Pons (tissue), 1 donor: ENCODE measurements around the gene SUN1.
"Not testable (repeated sequence)": the region's sequence is repeated elsewhere in the genome, so short reads cannot be mapped to it uniquely, and the experiment has no call there.

ENCODE experiments used
- DNase-seq: peaks from one replicate; pipeline ENCODE4 v3.0.0-alpha.2; 2016; ENCODE audit warnings: low spot score

The SUN1 gene

DNA sequence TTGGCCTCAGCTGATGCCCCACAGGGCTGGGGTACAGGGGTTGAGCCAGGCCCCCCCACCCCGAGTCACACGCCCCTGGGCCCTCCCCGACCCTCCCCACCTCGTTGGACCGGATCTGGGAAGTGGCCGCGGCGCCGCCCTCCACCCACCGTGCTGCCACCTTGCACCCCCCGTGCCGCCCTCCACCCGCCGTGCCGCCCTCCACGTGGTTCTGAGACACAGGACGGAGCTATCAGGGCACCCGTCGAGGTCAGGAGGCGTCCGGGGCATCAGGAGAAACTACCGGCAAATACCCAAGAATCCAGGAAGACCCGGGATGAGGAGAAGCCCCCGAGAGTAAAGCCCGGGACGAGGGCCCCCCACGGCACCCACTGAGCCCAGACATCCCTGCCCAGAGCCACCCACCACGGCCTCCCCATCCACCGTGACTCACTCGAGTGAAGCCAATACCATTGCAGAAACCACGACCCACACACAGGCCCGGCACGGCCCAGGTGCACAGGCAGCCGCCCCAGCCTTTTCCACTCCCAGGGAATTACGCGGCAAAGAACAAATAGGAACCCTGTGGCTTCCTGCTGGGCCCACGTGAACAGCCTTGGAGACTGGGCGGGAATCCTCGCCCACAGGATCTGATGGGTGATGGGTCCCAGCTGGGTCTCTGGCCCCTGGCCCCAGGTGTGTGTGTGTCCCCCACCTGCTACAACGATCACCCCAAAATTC is 88.2 kb downstream of the SUN1 start:
- no peak for DNase-seq

DNA sequence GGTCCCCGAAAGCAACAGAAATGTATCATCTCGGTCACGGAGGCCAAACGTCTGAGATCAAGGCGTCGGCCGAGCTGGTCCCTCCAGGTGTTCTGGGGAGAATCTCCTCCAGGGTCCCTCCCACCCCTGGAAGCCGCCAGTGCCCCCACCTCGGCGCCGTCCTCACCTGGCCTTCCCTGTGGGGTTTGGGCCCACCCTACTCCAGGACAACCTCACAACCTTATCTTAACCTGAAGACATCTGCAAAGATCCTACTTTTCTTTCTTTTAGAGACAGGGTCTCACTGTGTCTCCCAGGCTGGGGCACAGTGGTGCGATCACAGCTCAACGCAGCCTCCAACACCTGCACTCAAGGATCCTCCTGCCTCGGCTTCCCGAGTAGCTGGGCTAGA is 88.8 kb downstream of the SUN1 start:
- DNase-seq: no peak

DNA sequence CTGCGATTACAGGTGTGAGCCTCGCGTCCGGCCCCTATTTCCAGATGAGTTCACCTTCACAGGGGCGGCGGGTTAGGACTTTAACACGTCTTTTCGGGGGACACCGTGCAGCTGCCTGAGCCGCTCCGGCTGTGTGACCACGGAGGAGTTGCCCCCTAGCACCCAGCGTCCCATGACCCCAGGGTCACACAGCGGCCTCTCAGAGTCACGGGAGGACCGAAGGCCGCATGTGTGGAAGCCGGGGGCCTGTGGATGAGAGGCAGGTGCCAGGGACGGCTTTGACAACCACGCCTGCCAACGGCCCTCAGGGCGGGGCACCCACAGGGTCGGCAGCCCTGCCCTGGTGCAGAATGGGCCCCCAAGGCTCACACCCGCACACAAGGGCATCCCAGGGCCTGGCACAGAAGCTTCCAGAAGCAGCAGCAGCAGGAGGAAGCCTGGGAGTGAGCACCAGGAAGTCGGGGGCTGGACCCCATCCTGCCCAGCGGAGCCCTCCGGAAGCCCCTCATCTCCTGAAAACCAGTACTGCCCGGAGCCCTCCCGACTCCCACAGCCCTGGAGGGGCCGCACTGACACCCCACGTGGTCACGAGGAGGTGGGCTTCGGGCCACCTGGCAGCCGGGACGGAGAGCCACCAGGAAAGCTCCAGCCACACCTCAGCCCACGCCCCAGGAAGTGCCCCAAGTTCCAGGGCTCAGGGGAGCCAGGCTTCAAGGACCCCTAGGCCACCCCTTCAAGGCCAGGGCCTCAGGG is 89.5 kb downstream of the SUN1 start:
- DNase-seq: no peak

- no peak for DNase-seq
These were observed 90.2 kb downstream of the SUN1 start for GRCh38 chr7:922334-923107.

DNA sequence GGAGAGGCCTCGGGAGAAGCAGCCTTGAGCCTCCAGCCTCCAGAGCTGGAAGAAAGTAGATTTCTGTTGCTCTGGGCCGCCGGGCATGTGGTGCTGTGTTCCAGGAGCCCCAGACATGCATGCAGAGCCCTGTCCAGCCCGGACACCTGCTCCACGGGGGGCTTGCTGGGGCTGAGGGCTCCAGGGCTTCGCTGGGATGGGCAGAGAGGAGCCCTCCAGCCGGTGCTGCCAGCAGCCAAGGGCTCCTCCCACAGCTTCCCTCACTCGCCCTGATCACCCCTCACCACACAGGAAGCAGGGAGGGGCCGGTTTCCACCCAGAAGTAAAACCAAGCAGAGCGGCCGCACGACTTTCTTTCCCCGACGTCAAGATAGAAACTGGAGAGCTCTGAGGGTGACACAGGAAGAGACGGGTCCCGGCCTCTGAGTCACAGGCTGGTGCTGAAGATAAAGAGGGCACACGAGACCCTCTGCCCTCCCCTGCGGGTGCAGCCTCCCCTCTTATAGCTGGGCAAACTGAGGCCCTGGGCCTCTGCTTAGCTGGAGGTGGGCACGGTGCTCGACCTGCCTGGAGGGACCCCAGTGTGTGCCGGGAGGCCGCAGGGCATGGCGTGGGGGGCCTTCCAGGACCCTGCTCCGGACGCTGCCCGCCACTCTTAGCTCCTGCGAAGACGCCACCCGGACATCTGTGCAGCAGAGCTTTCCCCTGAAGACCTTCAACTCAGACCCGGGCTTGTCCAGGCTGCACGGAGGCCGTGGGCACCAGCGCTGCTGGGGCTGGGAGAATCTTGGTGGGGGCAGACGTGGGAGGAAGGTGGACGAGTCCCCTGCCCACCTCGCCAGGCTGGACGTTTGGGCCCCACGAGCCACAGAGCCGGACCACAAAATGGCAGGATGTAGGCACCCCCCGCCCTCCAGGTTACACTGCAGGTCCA is 91.1 kb downstream of the SUN1 start:
- no peak for DNase-seq

DNA sequence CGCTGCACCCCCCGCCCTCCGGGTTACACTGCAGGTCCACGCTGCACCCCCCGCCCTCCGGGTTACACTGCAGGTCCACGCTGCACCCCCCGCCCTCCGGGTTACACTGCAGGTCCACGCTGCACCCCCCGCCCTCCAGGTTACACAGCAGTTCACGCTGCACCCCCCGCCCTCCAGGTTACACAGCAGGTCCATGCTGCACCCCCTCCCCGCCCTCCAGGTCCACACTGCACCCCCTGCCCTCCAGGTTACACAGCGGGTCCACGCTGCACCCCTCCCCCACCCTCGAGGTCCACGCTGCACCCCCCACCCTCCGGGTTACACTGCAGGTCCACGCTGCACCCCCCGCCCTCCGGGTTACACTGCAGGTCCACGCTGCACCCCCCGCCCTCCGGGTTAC is 91.8 kb downstream of the SUN1 start:
- DNase-seq: not testable (repeated sequence)
